ENCODE data around the gene GPR142. TPM values are rescaled to one million over a fixed set of nuclear protein-coding genes. Genes with fewer than 3 reads are reported as not detected.
A peak's percentile ranks its signal among the peaks of the same experiment; 100 is the strongest.

Gene GPR142
- total and polyA plus RNA-seq, 2 of the 13 experiments (the other 11 are each of a cell fraction or from before 2014, with no cell fraction given): not detected

DNA sequence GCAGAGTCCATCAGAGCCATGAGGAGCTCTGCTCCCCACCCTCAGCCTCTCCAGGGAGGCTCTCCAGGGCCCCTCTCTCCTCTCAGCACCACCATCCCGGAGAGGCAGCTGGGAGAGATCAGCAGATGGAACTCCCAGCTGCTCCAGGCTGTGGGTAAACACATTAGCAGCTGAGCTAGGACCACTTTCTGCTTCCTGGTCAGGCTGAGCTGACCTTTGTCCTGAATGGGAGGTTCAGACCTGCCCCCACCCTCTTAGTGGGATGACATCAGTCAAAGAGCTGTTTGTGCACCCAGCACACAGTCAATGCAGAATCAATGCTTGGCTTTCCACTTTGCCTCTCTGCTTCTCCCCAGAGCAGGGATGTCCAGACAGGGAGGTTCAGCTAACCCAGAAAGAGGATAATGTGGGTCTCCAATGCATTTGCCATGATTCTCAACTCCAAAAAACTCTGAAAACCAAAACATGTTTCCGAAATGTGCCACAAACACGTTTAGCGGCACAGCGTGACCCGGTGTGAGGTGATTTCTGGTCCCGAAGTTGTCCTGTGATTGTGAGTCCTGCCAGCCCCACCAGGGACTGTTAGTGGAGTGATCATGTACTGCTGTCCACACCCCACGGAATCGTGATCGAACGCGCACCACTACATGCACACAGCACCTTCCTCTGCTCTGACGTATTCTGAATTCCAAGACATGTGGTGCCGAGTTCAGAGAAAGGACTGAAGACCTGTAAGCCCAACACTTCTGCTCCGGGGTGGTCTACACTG is 6.7 kb downstream of the GPR142 start (continued):
- no peak for TF ChIP-seq FUBP1 (CRISPR knock-in tag; IDR thresholded peaks at IDR 0.05; ENCODE audit: borderline replicate concordance)
- no peak for TF ChIP-seq ZMAT3 (CRISPR knock-in tag; conservative IDR thresholded peaks at IDR 0.05)
- TF ChIP-seq IKZF4 (CRISPR knock-in tag; IDR thresholded peaks at IDR 0.05; ENCODE audit: borderline replicate concordance, low read depth, not compliant biosample characterization): no peak
- TF ChIP-seq TERF1 (CRISPR knock-in tag; IDR thresholded peaks at IDR 0.05): no peak
- TF ChIP-seq MAZ (IDR thresholded peaks at IDR 0.05; ENCODE audit: borderline replicate concordance, low read depth, low read length): peak; percentile 96
- peak; percentile 58; the same call in 1 of the 2 replicates for TF ChIP-seq MAZ (CRISPR knock-in tag; IDR thresholded peaks at IDR 0.05; ENCODE audit: low read depth)
- no peak for TF ChIP-seq DNMT3B (CRISPR knock-in tag; conservative IDR thresholded peaks at IDR 0.05)
- TF ChIP-seq ZNF567 (CRISPR knock-in tag; IDR thresholded peaks at IDR 0.05; ENCODE audit: borderline replicate concordance): no peak
- no peak for TF ChIP-seq ZNF44 (CRISPR knock-in tag; IDR thresholded peaks at IDR 0.05)
- TF ChIP-seq POLR2AphosphoS2 (IDR thresholded peaks at IDR 0.05; ENCODE audit: low read depth, low read length): no peak
- TF ChIP-seq ZBTB3 (CRISPR knock-in tag; IDR thresholded peaks at IDR 0.05; ENCODE audit: borderline replicate concordance, low read depth): no peak
- TF ChIP-seq NBN (conservative IDR thresholded peaks at IDR 0.05): no peak
- no peak for TF ChIP-seq ZNF891 (CRISPR knock-in tag; IDR thresholded peaks at IDR 0.05)
- no peak for TF ChIP-seq ZNF749 (CRISPR knock-in tag; IDR thresholded peaks at IDR 0.05; ENCODE audit: borderline replicate concordance)
- TF ChIP-seq, protein P1, sequence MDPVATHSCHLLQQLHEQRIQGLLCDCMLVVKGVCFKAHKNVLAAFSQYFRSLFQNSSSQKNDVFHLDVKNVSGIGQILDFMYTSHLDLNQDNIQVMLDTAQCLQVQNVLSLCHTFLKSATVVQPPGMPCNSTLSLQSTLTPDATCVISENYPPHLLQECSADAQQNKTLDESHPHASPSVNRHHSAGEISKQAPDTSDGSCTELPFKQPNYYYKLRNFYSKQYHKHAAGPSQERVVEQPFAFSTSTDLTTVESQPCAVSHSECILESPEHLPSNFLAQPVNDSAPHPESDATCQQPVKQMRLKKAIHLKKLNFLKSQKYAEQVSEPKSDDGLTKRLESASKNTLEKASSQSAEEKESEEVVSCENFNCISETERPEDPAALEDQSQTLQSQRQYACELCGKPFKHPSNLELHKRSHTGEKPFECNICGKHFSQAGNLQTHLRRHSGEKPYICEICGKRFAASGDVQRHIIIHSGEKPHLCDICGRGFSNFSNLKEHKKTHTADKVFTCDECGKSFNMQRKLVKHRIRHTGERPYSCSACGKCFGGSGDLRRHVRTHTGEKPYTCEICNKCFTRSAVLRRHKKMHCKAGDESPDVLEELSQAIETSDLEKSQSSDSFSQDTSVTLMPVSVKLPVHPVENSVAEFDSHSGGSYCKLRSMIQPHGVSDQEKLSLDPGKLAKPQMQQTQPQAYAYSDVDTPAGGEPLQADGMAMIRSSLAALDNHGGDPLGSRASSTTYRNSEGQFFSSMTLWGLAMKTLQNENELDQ (CRISPR knock-in tag; IDR thresholded peaks at IDR 0.05; ENCODE audit: borderline replicate concordance): no peak
- peak; percentile 90; the same call in 1 of the 2 replicates for TF ChIP-seq ZNF761 (CRISPR knock-in tag; conservative IDR thresholded peaks at IDR 0.05)
- no peak for TF ChIP-seq LRRFIP1 (CRISPR knock-in tag; conservative IDR thresholded peaks at IDR 0.05)
- TF ChIP-seq MXD1 (CRISPR knock-in tag; IDR thresholded peaks at IDR 0.05): no peak; the same call in 1 of the 2 replicates
- no peak for TF ChIP-seq ZBTB42 (CRISPR knock-in tag; IDR thresholded peaks at IDR 0.05)
- no peak for TF ChIP-seq NAIF1 (CRISPR knock-in tag; IDR thresholded peaks at IDR 0.05; ENCODE audit: borderline replicate concordance)

Measured in HepG2 (cell line).